SH-SY5Y (cell line): ENCODE measurements around the gene KCNIP4.

ENCODE experiments used
- GATA2 ChIP-seq: IDR thresholded peaks from 2 replicates; pipeline ENCODE4 v1.6.1; 2011; ENCODE audit warnings: mild to moderate bottlenecking, low read depth, low read length
- GATA3 ChIP-seq: IDR thresholded peaks from 2 replicates; pipeline ENCODE4 v1.6.1; 2011; ENCODE audit warnings: low read depth, mild to moderate bottlenecking, low read length, moderate library complexity

- TF ChIP-seq GATA2 (no peak), GATA3 (no peak)
Measured at GRCh38 chr4:20683766-20684165, 1264.8 kb downstream of the KCNIP4 start.
